ENCODE measurements around the gene ORC1. TPM values are rescaled to one million over a fixed set of nuclear protein-coding genes. Genes with fewer than 3 reads are reported as not detected.

The ORC1 gene
- total RNA-seq, 1 donor from 2014 or later, result 34.5 TPM

- intact Hi-C loops (cut with micrococcal nuclease), result no loop called here
Observed at GRCh38 chr1:52352690-52353089, 51.5 kb downstream of the ORC1 start.

- intact Hi-C loops (cut with micrococcal nuclease), result no loop called here
Observed at GRCh38 chr1:52348704-52349300, 55.4 kb downstream of the ORC1 start.

- intact Hi-C loops (cut with micrococcal nuclease), result no loop called here
Observed at GRCh38 chr1:52346653-52347052, 57.6 kb downstream of the ORC1 start.

- intact Hi-C loops (cut with micrococcal nuclease), result no loop called here
Observed at GRCh38 chr1:52345252-52345651, 59.0 kb downstream of the ORC1 start.

- intact Hi-C loops (cut with micrococcal nuclease), result no loop called here
Observed at GRCh38 chr1:52343979-52344378, 60.2 kb downstream of the ORC1 start.

GRCh38 chr1:52341655-52342260 is 62.5 kb downstream of the ORC1 start:
- intact Hi-C loops (cut with micrococcal nuclease), result no loop called here

- intact Hi-C loops (cut with micrococcal nuclease), result no loop called here
Observed at GRCh38 chr1:52337439-52337838, 66.8 kb downstream of the ORC1 start.

- intact Hi-C loops (cut with micrococcal nuclease), result no loop called here
Observed at GRCh38 chr1:52334906-52335528, 69.2 kb downstream of the ORC1 start.

- intact Hi-C loops (cut with micrococcal nuclease), result no loop called here
Observed at GRCh38 chr1:52332411-52332810, 71.8 kb downstream of the ORC1 start.

- intact Hi-C loops (cut with micrococcal nuclease), result no loop called here
Observed at GRCh38 chr1:52328615-52329014, 75.6 kb downstream of the ORC1 start.

GRCh38 chr1:52325786-52326185 is 78.4 kb downstream of the ORC1 start:
- intact Hi-C loops (cut with micrococcal nuclease), result no loop called here

GRCh38 chr1:52323731-52324130 is 80.5 kb downstream of the ORC1 start:
- intact Hi-C loops (cut with micrococcal nuclease), result no loop called here

Other genes starting within 250 kb of the ORC1 start
- 47.1 and 49.1 TPM in 2 replicates for gene CC2D1B, start 38.2 kb downstream of the ORC1 start, total RNA-seq
- gene PRPF38A, start 179 bp upstream of the ORC1 start, total RNA-seq, result 101 and 102 TPM in 2 replicates
- gene TUT4, start 148.7 kb upstream of the ORC1 start, total RNA-seq, result 57.7 and 70.8 TPM in 2 replicates
- gene GPX7, start 197.9 kb upstream of the ORC1 start, total RNA-seq, result 23.0 and 26.7 TPM in 2 replicates
- gene SHISAL2A, start 228.7 kb upstream of the ORC1 start, total RNA-seq, result 6.1 and 8.4 TPM in 2 replicates